Lower leg skin (tissue), 3 donors: ENCODE results near the gene CATSPERB.

Experiments
- POLR2A ChIP-seq, 2 donors: fragments of 450-650 bp; IDR thresholded peaks; one replicate each; pipeline ENCODE4 v1.6.1; 2016 to 2017; ENCODE audit warnings: antibody characterized with exemption in 2 of 2, mild to moderate bottlenecking in 1 of 2, moderate library complexity in 1 of 2
- TF ChIP-seq, protein P1 (sequence below), 3 donors: fragments of 450-650 bp; IDR thresholded peaks; one replicate each; pipeline ENCODE4 v1.5.1; 2016; ENCODE audit warnings: antibody characterized with exemption in 3 of 3, mild to moderate bottlenecking in 3 of 3, moderate library complexity in 2 of 3

DNA sequence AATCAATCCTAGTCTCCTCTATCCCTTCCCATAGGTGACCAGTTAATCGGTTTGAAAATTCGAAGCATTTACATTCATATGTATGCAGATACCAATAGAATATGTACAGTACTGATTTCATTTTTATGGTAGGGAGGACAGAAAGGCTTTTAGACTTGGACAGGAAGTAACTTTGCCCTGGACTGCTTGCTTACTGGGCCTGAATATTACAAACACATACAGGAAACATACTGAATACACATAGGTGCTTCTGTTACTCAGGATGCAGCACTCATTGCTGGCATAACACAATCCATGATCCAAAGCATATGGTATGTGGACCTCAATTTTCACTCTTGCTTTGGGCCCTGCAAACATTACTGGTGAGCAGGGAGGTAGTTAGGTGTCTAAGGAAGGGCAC lies 71.1 kb downstream of the CATSPERB start:
- no peak for TF ChIP-seq POLR2A (IDR thresholded peaks at IDR 0.05)
- TF ChIP-seq, protein P1, sequence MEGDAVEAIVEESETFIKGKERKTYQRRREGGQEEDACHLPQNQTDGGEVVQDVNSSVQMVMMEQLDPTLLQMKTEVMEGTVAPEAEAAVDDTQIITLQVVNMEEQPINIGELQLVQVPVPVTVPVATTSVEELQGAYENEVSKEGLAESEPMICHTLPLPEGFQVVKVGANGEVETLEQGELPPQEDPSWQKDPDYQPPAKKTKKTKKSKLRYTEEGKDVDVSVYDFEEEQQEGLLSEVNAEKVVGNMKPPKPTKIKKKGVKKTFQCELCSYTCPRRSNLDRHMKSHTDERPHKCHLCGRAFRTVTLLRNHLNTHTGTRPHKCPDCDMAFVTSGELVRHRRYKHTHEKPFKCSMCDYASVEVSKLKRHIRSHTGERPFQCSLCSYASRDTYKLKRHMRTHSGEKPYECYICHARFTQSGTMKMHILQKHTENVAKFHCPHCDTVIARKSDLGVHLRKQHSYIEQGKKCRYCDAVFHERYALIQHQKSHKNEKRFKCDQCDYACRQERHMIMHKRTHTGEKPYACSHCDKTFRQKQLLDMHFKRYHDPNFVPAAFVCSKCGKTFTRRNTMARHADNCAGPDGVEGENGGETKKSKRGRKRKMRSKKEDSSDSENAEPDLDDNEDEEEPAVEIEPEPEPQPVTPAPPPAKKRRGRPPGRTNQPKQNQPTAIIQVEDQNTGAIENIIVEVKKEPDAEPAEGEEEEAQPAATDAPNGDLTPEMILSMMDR (IDR thresholded peaks at IDR 0.05), result no peak
